Cardiac muscle cell (in vitro differentiated cells and primary cell): ENCODE data around the gene PTPRZ1. TPM values are rescaled to one million over a fixed set of nuclear protein-coding genes. Genes with fewer than 3 reads are reported as not detected.
A peak's percentile ranks its signal among the peaks of the same experiment; 100 is the strongest.

Source experiments
- DNase-seq, 2 donors: peaks; one replicate each; pipeline versions ENCODE4 v3.0.0 to v3.0.0-alpha.2; 2010 to 2017; ENCODE audit warnings: low read depth in 1 of 2, low spot score in 1 of 2
- H3K27ac ChIP-seq: fragments of 200-600 bp; sonication (generic); 2 replicates; pipeline ENCODE4 v1.5.1; 2016
- H3K27me3 ChIP-seq: fragments of 200-600 bp; sonication (generic); 2 replicates; pipeline ENCODE4 v1.6.0; 2016; ENCODE audit warnings: control low read depth
- H3K36me3 ChIP-seq: fragments of 200-600 bp; sonication (generic); 2 replicates; pipeline ENCODE4 v1.5.1; 2016; ENCODE audit warnings: control low read depth
- H3K4me1 ChIP-seq: fragments of 200-600 bp; sonication (generic); 2 replicates; pipeline ENCODE4 v1.8.1; 2017; ENCODE audit warnings: low read depth, mild to moderate bottlenecking, mixed run types
- H3K4me3 ChIP-seq: fragments of 200-600 bp; sonication (generic); 2 replicates; pipeline ENCODE4 v1.5.1; 2016; ENCODE audit warnings: mild to moderate bottlenecking
- H3K9me3 ChIP-seq: fragments of 200-600 bp; sonication (generic); 2 replicates; pipeline ENCODE4 v1.5.1; 2017; ENCODE audit warnings: low read depth, mild to moderate bottlenecking, control low read depth
- polyA plus RNA-seq: library from polyadenylated mRNA; unstranded; fragments of >200 nt; fragmentation: Nextera tagmentation; extraction: Ambion mirVana; gene quantifications from 2 replicates; pipeline ENCODE4 v1.2.1, GENCODE V29; 2016
- total RNA-seq: library from RNA; depleted of rRNA; stranded (reverse); fragments of >200 nt; gene quantifications from 2 replicates; pipeline ENCODE4 v1.2.3, GENCODE V29; 2016
- TF ChIP-seq, protein P1 (sequence below): IDR thresholded peaks from 2 replicates; pipeline ENCODE4 v1.5.1; 2012; ENCODE audit warnings: low read depth, mild to moderate bottlenecking, low read length

PTPRZ1 gene
- total and polyA plus RNA-seq, 2 experiments from 2014 or later, result 0.33 to 0.57 TPM

DNA sequence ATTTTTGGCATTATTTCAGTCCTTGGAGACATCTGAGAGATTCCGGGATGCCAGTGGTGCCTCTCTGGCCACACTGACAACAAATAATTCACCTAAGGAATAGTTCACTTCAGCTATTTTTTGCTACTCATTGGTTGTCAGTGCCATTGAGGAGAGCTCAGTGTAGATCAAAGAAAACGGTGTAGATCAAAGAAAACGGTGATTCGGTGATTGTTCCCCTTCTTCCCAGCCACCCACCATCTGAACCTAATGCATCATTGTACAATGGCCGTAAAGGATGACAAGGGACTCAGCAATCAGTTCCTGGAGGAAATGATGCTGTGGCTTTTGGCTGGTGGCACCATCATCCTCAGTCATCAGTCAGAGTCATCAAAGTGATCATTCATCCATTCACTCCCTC lies 80.6 kb downstream of the PTPRZ1 start:
- TF ChIP-seq, protein P1, sequence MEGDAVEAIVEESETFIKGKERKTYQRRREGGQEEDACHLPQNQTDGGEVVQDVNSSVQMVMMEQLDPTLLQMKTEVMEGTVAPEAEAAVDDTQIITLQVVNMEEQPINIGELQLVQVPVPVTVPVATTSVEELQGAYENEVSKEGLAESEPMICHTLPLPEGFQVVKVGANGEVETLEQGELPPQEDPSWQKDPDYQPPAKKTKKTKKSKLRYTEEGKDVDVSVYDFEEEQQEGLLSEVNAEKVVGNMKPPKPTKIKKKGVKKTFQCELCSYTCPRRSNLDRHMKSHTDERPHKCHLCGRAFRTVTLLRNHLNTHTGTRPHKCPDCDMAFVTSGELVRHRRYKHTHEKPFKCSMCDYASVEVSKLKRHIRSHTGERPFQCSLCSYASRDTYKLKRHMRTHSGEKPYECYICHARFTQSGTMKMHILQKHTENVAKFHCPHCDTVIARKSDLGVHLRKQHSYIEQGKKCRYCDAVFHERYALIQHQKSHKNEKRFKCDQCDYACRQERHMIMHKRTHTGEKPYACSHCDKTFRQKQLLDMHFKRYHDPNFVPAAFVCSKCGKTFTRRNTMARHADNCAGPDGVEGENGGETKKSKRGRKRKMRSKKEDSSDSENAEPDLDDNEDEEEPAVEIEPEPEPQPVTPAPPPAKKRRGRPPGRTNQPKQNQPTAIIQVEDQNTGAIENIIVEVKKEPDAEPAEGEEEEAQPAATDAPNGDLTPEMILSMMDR, result no peak

GRCh38 chr7:121954803-121955202 lies 81.8 kb downstream of the PTPRZ1 start:
- Histone ChIP-seq H3K4me1 (no peaks in the 10 kb centered on the region), H3K9me3 (no peaks in the 10 kb centered on the region), H3K36me3 (no peaks in the 10 kb centered on the region), H3K4me3 (no peak overlapping the region), H3K27me3 (no peaks in the 10 kb centered on the region), H3K27ac (no peak overlapping the region)
- TF ChIP-seq, protein P1, result no peak
- peak in 1 of 2 donors; percentile 38 for DNase-seq

More for the DNA sequence above, 80.6 kb downstream of the PTPRZ1 start:
- H3K27me3 ChIP-seq, result no peaks in the 10 kb centered on the region
- H3K4me3 ChIP-seq, result no peak overlapping the region
- no peak for DNase-seq
- H3K27ac ChIP-seq, result no peak overlapping the region
- no peaks in the 10 kb centered on the region for H3K4me1 ChIP-seq
- no peaks in the 10 kb centered on the region for H3K36me3 ChIP-seq
- no peaks in the 10 kb centered on the region for H3K9me3 ChIP-seq

DNA sequence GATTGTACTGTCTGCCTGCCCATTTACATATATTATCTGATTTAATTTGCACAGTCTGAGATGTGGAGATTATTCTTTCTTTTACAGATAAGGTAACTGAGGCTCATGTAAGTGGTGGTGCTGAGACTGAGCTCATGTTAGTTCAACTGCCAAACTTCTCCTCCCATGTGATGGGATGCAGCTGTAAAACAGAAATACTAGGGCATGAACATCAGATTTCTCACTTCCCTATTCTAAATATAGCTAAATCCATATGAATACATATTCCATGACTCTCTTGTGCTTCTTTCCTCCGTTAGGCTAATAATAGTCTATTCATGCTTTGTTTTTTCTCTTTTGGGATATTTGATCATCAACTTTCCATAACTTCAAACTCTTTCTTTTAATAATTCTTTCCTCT lies 84.7 kb downstream of the PTPRZ1 start:
- Histone ChIP-seq H3K9me3 (no peaks in the 10 kb centered on the region), H3K27ac (no peak overlapping the region), H3K27me3 (no peaks in the 10 kb centered on the region), H3K4me3 (no peak overlapping the region), H3K4me1 (no peaks in the 10 kb centered on the region), H3K36me3 (no peaks in the 10 kb centered on the region)
- DNase-seq, result no peak
- TF ChIP-seq, protein P1, result no peak

GRCh38 chr7:121960678-121961077 lies 87.7 kb downstream of the PTPRZ1 start:
- DNase-seq, result no peak
- Histone ChIP-seq H3K9me3 (no peaks in the 10 kb centered on the region), H3K27ac (no peak overlapping the region), H3K36me3 (no peaks in the 10 kb centered on the region), H3K4me1 (no peaks in the 10 kb centered on the region), H3K27me3 (no peaks in the 10 kb centered on the region), H3K4me3 (no peak overlapping the region)
- TF ChIP-seq, protein P1, result no peak

DNA sequence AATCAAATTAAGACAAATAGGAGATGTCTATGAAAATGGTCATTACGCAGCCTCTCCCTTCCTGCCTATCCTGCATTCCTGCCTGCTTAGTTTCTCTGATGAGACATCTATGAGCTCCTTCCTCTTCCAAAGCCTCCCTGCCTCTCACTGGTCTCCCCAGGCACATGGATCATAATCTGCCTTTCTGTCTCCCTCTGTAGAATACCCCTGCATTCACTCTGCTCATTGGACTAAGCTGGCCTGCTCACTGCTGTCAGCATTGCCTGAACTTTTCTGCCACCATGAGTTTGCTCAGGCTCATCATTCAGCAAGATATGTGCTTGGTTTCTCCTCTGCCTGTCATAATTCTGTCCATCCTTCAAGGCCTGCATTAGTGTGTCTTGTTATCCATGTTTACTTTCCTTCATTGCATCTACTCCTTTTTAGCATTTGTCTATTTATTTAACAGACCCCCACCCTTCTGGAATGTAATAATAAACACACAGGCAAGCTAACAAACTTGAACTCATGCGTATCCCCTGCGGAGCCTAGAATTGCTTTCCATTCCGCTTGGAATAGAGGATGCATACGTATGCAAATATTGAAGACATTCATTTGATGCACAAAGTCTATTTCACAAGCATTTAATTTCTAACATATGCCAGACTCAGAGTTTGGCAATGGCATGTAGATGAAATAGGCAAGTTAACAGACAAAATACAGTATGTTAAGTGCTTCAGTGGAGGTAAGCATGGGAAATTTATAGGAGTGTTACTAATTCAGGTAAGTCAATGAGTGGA lies 88.3 kb downstream of the PTPRZ1 start:
- DNase-seq, result peak in 1 of 2 donors; percentile 54
- H3K36me3 ChIP-seq, result no peaks in the 10 kb centered on the region
- H3K9me3 ChIP-seq, result no peaks in the 10 kb centered on the region
- no peak overlapping the region for H3K4me3 ChIP-seq
- no peak overlapping the region for H3K27ac ChIP-seq
- TF ChIP-seq, protein P1, result no peak
- H3K27me3 ChIP-seq, result no peaks in the 10 kb centered on the region
- H3K4me1 ChIP-seq, result no peaks in the 10 kb centered on the region
